C1 segment of cervical spinal cord (tissue), 14 donors: Measurements from ENCODE around the gene SLC5A2.
"Not testable (repeated sequence)": the region's sequence is repeated elsewhere in the genome, so short reads cannot be mapped to it uniquely, and the experiment has no call there.

ENCODE experiments used
- DNase-seq, 14 donors: peaks; one replicate each; lab custom pipeline; 2025; lab: John Stamatoyannopoulos, UW

SLC5A2 gene

GRCh38 chr16:31525113-31525512, 42.2 kb downstream of the SLC5A2 start:
- no peak for DNase-seq

- DNase-seq, result no peak
Observed at GRCh38 chr16:31527734-31528274, 44.9 kb downstream of the SLC5A2 start, which contains the start of gene AHSP. Gene AHSP (plus strand): TSS chr16:31527900. CDS start chr16:31528140, 240 bp downstream.

GRCh38 chr16:31528523-31529107, 45.7 kb downstream of the SLC5A2 start:
- no peak for DNase-seq

GRCh38 chr16:31529108-31529936, 46.4 kb downstream of the SLC5A2 start:
- no peak for DNase-seq

- DNase-seq, result no peak
Observed at GRCh38 chr16:31529937-31530312, 47.0 kb downstream of the SLC5A2 start.

GRCh38 chr16:31530405-31530804, 47.5 kb downstream of the SLC5A2 start:
- no peak for DNase-seq

GRCh38 chr16:31531096-31531495, 48.2 kb downstream of the SLC5A2 start:
- DNase-seq, result no peak

- DNase-seq, result no peak
Observed at GRCh38 chr16:31532120-31532519, 49.2 kb downstream of the SLC5A2 start.

GRCh38 chr16:31532896-31533295, 50.0 kb downstream of the SLC5A2 start:
- no peak for DNase-seq

- DNase-seq, result no peak
Observed at GRCh38 chr16:31535737-31536136, 52.8 kb downstream of the SLC5A2 start.

- DNase-seq, result no peak
Observed at GRCh38 chr16:31536804-31537361, 54.0 kb downstream of the SLC5A2 start.

- no peak for DNase-seq
Observed at GRCh38 chr16:31537362-31538242, 54.7 kb downstream of the SLC5A2 start.

- DNase-seq, result not testable (repeated sequence)
Observed at GRCh38 chr16:31538243-31538598, 55.3 kb downstream of the SLC5A2 start.

GRCh38 chr16:31539762-31540161, 56.8 kb downstream of the SLC5A2 start:
- not testable (repeated sequence) for DNase-seq
